Thymus (tissue), 11 donors: ENCODE data around the gene ZFYVE28. TPM values are rescaled to one million over a fixed set of nuclear protein-coding genes. Genes with fewer than 3 reads are reported as not detected.

ENCODE experiments used
- DNase-seq, 9 donors: peaks; one replicate each; pipeline ENCODE4 v3.0.0-alpha.2; 2013; ENCODE audit warnings: low spot score in 9 of 9, low read depth in 6 of 9, missing footprints in 1 of 9
- H3K27ac ChIP-seq, 2 donors: one replicate each; pipeline ENCODE4 v1.5.1; 2013; ENCODE audit warnings: control low read depth in 1 of 2, low read depth in 1 of 2, low read length in 1 of 2, mild to moderate bottlenecking in 1 of 2, moderate library complexity in 1 of 2
- H3K27me3 ChIP-seq, 2 donors: one replicate each; pipeline ENCODE4 v1.5.1; 2013; ENCODE audit warnings: low read length in 1 of 2; ENCODE audit not compliant: control insufficient read depth in 2 of 2, insufficient read depth in 1 of 2
- H3K36me3 ChIP-seq, 2 donors: one replicate each; pipeline ENCODE4 v1.5.1; 2013; ENCODE audit warnings: low read length in 1 of 2, mild to moderate bottlenecking in 1 of 2, moderate library complexity in 1 of 2; ENCODE audit not compliant: control insufficient read depth in 2 of 2, insufficient read depth in 2 of 2
- H3K4me1 ChIP-seq, 2 donors: one replicate each; pipeline ENCODE4 v1.5.1; 2013; ENCODE audit warnings: low read length in 2 of 2; ENCODE audit not compliant: control insufficient read depth in 2 of 2, insufficient read depth in 2 of 2
- H3K4me3 ChIP-seq, 2 donors: one replicate each; pipeline ENCODE4 v1.5.1; 2013; ENCODE audit warnings: low read length in 2 of 2, control low read depth in 1 of 2, mild to moderate bottlenecking in 1 of 2
- H3K9me3 ChIP-seq, 2 donors: one replicate each; pipeline ENCODE4 v1.5.1; 2013; ENCODE audit warnings: low read length in 1 of 2, mild to moderate bottlenecking in 1 of 2; ENCODE audit not compliant: control insufficient read depth in 2 of 2, insufficient read depth in 1 of 2
- WGBS: extraction: QIAGEN DNeasy Blood & Tissue Kit; methylation state at CpG from one replicate; pipeline ENCODE4 v1.1.7; 2013; 5-methylcytosine and 5-hydroxymethylcytosine counted together
- polyA plus RNA-seq: library from polyadenylated mRNA; stranded (reverse); fragments of 200-250 nt; gene quantifications from one replicate; pipeline ENCODE4 v1.2.3, GENCODE V29; 2013
- total RNA-seq: library from RNA; stranded (reverse); fragments of 120-200 nt; gene quantifications from one replicate; pipeline ENCODE4 v1.2.4, GENCODE V29; 2013
- donor health status: healthy.

The ZFYVE28 gene
- total and polyA plus RNA-seq, 2 donors = 2.8 to 7.8 TPM

DNA sequence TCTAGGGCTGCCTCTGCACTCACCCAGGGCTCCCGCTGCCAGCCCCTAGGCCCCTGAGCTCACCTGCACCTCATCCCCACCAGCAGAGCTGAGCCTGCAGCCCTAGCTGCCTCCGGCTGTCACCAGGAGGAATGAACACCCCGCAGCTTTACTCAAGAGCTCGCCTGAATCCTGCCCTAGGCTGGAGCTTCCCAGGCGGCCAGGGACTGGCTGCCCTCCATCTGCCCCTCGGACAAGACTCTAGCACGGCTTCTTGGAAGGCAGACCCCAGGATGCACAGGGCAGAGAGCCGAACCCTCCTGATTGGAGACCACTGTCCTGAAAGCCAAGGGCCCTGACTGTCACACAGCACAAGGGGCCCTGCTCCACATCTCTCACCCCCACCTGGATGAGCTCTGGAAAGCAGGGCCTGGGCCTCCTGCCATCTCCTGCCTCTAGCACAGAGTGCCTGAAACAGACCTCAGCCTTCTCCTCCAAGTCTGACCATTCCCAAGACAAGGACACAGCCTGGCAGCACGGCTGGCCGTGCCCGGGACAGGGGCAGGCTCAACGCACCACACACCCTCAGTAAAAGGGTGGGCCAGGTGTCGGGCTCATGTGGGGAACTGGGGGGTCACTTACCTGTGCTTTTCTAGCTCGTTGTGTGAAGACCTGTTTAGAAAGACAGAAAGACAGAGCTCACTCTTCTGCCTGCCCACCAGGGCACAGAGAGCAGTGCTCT, 160.9 kb downstream of the ZFYVE28 start:
- DNase-seq = no peak
- H3K27me3 ChIP-seq = no peaks in the 10 kb centered on the region
- no peak overlapping the region for H3K27ac ChIP-seq
- H3K9me3 ChIP-seq = peaks cover 0 to 3% of the 10 kb centered on the region in 2 donors
- H3K4me1 ChIP-seq = peaks cover 11 to 24% of the 10 kb centered on the region in 2 donors
- peaks cover 71 to 73% of the 10 kb centered on the region in 2 donors for H3K36me3 ChIP-seq
- WGBS = 97% methylated on average over 14 of the region's 14 CpGs
- no peak overlapping the region for H3K4me3 ChIP-seq

- Histone ChIP-seq H3K9me3 (peaks cover 0 to 3% of the 10 kb centered on the region in 2 donors), H3K27ac (no peak overlapping the region), H3K4me1 (peaks cover 11 to 24% of the 10 kb centered on the region in 2 donors), H3K36me3 (peaks cover 79 to 81% of the 10 kb centered on the region in 2 donors), H3K27me3 (no peaks in the 10 kb centered on the region), H3K4me3 (no peak overlapping the region)
- 90% methylated on average over 12 of the region's 12 CpGs for WGBS
- DNase-seq = no peak
Measured at GRCh38 chr4:2256781-2257191, 161.7 kb downstream of the ZFYVE28 start.

DNA sequence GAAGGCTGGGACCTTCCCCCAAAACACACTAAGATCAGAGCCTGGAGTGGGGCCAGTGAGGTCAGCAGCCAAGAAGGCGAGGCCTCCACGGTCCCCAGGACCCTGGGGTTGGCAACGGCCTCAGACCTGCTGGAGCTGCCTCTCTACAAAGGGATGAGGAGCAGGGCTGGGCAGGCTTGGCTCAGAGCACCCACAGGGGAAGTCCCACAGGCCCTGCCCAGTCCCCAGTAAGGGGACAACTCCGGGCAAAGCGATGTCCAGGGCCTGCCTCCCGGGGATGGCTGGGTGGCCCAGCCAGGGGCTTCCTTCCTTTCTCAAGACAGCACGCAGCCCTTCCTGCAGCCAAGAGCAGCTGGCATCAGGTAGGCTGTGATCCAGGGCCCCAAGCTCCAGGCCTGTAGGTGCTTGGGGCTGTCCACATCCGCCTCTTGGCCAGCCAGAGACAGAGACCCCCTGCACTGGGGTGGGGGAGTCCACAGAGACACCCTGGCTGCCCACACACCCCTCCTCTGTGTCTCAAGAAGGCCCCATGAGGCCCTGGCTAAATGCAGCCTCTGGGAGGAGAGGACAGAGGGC, 162.2 kb downstream of the ZFYVE28 start:
- no peak for DNase-seq
- H3K4me3 ChIP-seq = no peak overlapping the region

DNA sequence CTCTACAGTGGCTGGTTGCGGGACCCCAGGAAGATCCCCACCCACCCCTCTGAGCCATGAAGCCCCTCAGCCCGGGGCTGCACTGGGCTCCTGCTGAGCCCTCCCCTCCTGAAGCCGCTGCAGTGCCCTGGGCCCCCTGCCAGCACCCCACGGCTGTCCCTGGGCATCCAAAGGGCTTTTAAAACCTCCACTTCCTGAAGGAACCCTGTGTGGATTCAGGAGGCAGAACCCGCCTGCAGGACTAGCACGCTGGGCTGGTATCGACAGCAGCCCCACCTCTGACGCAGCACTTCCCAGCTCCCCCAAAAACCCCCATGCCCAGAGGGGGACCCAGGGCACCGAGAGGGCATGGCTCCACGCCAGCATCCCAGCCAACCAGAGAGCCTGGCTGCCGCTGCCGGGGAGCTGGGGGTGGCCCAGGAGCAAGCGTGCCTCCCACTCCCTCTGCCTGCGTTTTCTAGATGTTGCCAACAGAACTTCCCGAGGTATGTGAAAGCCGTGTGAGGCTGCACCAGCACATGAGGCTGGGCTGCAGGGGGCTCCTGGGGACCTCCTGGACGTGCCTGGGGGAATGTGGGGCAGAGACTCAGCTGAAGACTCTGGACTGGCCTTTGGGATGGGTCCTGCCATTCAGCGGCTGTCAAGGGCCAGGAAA, 162.8 kb downstream of the ZFYVE28 start:
- Histone ChIP-seq H3K27me3 (no peaks in the 10 kb centered on the region), H3K36me3 (peaks cover 90 to 92% of the 10 kb centered on the region in 2 donors), H3K9me3 (peaks cover 0 to 3% of the 10 kb centered on the region in 2 donors), H3K4me1 (peaks cover 8 to 19% of the 10 kb centered on the region in 2 donors), H3K4me3 (no peak overlapping the region), H3K27ac (no peak overlapping the region)
- no peak for DNase-seq
- 94% methylated on average over 18 of the region's 18 CpGs for WGBS

More for the DNA sequence above, 162.2 kb downstream of the ZFYVE28 start:
- no peak overlapping the region for H3K27ac ChIP-seq
- H3K27me3 ChIP-seq = no peaks in the 10 kb centered on the region
- peaks cover 0 to 3% of the 10 kb centered on the region in 2 donors for H3K9me3 ChIP-seq
- peaks cover 84 to 86% of the 10 kb centered on the region in 2 donors for H3K36me3 ChIP-seq
- 96% methylated on average over 8 of the region's 8 CpGs for WGBS
- peaks cover 11 to 24% of the 10 kb centered on the region in 2 donors for H3K4me1 ChIP-seq

GRCh38 chr4:2254665-2255500, 163.6 kb downstream of the ZFYVE28 start:
- peaks cover 91 to 92% of the 10 kb centered on the region in 2 donors for H3K36me3 ChIP-seq
- H3K27ac ChIP-seq = no peak overlapping the region
- H3K9me3 ChIP-seq = peaks cover 0 to 3% of the 10 kb centered on the region in 2 donors
- peaks cover under 1 to 12% of the 10 kb centered on the region in 2 donors for H3K4me1 ChIP-seq
- no peak overlapping the region for H3K4me3 ChIP-seq
- WGBS = 95% methylated on average over 32 of the region's 32 CpGs
- no peaks in the 10 kb centered on the region for H3K27me3 ChIP-seq
- no peak for DNase-seq

- H3K4me1 ChIP-seq = peaks cover 0 to 3% of the 10 kb centered on the region in 2 donors
- H3K9me3 ChIP-seq = peaks cover 0 to 3% of the 10 kb centered on the region in 2 donors
- WGBS = 97% methylated on average over 32 of the region's 32 CpGs
- H3K27ac ChIP-seq = no peak overlapping the region
- H3K4me3 ChIP-seq = no peak overlapping the region
- DNase-seq = no peak
- H3K36me3 ChIP-seq = peaks cover 92 to 93% of the 10 kb centered on the region in 2 donors
- H3K27me3 ChIP-seq = no peaks in the 10 kb centered on the region
Measured at GRCh38 chr4:2253160-2254084, 165.0 kb downstream of the ZFYVE28 start.

- H3K9me3 ChIP-seq = peaks cover 0 to 3% of the 10 kb centered on the region in 2 donors
- H3K4me3 ChIP-seq = no peak overlapping the region
- H3K27ac ChIP-seq = no peak overlapping the region
- no peak for DNase-seq
- 95% methylated on average over 12 of the region's 12 CpGs for WGBS
- no peaks in the 10 kb centered on the region for H3K27me3 ChIP-seq
- H3K4me1 ChIP-seq = peaks cover 0 to 3% of the 10 kb centered on the region in 2 donors
- H3K36me3 ChIP-seq = peaks cover 86 to 92% of the 10 kb centered on the region in 2 donors
Measured at GRCh38 chr4:2252530-2253091, 165.8 kb downstream of the ZFYVE28 start.
